MCF 10A (cell line): ENCODE data around the gene TNFRSF19. TPM values are rescaled to one million over a fixed set of nuclear protein-coding genes. Genes with fewer than 3 reads are reported as not detected.

Experiments used
- BruUV-seq: library from RNA; stranded (reverse); fragments of 400-500 nt; replicated peaks from 2 replicates; lab custom pipeline; 2021; lab: Mats Ljungman, UMichigan
- CTCF ChIA-PET: fragments of 300-600 bp; sonication (Branson Sonifier 250); formaldehyde crosslinking; extraction: SDS; loops from one replicate; lab custom pipeline; 2021; ENCODE audit warnings: antibody characterized with exemption, inconsistent platforms; lab: Yijun Ruan, JAX
- POLR2A ChIA-PET: fragments of 300-600, 350-650 bp; sonication (Branson Sonifier 250); formaldehyde crosslinking; extraction: SDS; loops from one replicate; lab custom pipeline; 2020; ENCODE audit warnings: antibody characterized with exemption, inconsistent platforms; lab: Yijun Ruan, JAX
- DNase-seq: peaks from one replicate; pipeline ENCODE4 v3.0.0-alpha.2; 2018; ENCODE audit not compliant: unreplicated experiment
- H3K27ac Mint-ChIP-seq: one replicate; pipeline ENCODE4 v1.8.0; 2022; ENCODE audit warnings: mild to moderate bottlenecking, low read depth, mixed read lengths; ENCODE audit not compliant: unreplicated experiment
- H3K27me3 Mint-ChIP-seq: one replicate; pipeline ENCODE4 v1.8.0; 2022; ENCODE audit warnings: mixed read lengths; ENCODE audit not compliant: insufficient read depth, unreplicated experiment
- H3K36me3 Mint-ChIP-seq: one replicate; pipeline ENCODE4 v1.8.0; 2022; ENCODE audit warnings: mild to moderate bottlenecking, moderate library complexity, mixed read lengths; ENCODE audit not compliant: insufficient read depth, unreplicated experiment
- H3K4me1 Mint-ChIP-seq: one replicate; pipeline ENCODE4 v1.8.0; 2022; ENCODE audit warnings: mixed read lengths; ENCODE audit not compliant: insufficient read depth, unreplicated experiment
- H3K4me3 Mint-ChIP-seq: one replicate; pipeline ENCODE4 v1.8.0; 2022; ENCODE audit warnings: mild to moderate bottlenecking, moderate library complexity, mixed read lengths; ENCODE audit not compliant: unreplicated experiment
- H3K9me3 Mint-ChIP-seq: one replicate; pipeline ENCODE4 v1.8.0; 2022; ENCODE audit warnings: mixed read lengths; ENCODE audit not compliant: unreplicated experiment
- CTCF ChIP-seq: fragments of 200-600 bp; IDR thresholded peaks from one replicate; pipeline ENCODE4 v1.8.0; 2022; ENCODE audit warnings: antibody characterized with exemption, mild to moderate bottlenecking; ENCODE audit not compliant: unreplicated experiment
- intact Hi-C: fragments of 100-400 bp; cut with micrococcal nuclease; formaldehyde crosslinking; loops from 2 replicates; pipeline ENCODE4 v1.14.1; 2022
- total RNA-seq: library from RNA; stranded (reverse); gene quantifications from 2 replicates; pipeline ENCODE4 v1.2.3, GENCODE V29; 2022

TNFRSF19 gene
- total RNA-seq, 1 experiment from 2014 or later = not detected

GRCh38 chr13:23550163-23550562, 20.0 kb upstream of the TNFRSF19 start:
- Mint-ChIP-seq H3K27ac (no peak overlapping the region), H3K27me3 (no peaks in the 10 kb centered on the region), H3K4me3 (no peak overlapping the region), H3K9me3 (no peaks in the 10 kb centered on the region), H3K4me1 (no peaks in the 10 kb centered on the region), H3K36me3 (no peaks in the 10 kb centered on the region)
- CTCF ChIA-PET = no interaction called here
- BruUV-seq = no TSS peak
- TF ChIP-seq CTCF = no peak
- no peak for DNase-seq
- intact Hi-C loops = no loop called here
- POLR2A ChIA-PET = no interaction called here

- no peak for DNase-seq
- Mint-ChIP-seq H3K27me3 (no peaks in the 10 kb centered on the region), H3K9me3 (no peaks in the 10 kb centered on the region), H3K27ac (no peak overlapping the region), H3K4me1 (no peaks in the 10 kb centered on the region), H3K4me3 (no peak overlapping the region), H3K36me3 (no peaks in the 10 kb centered on the region)
- intact Hi-C loops = no loop called here
- no TSS peak for BruUV-seq
- TF ChIP-seq CTCF = no peak
- POLR2A ChIA-PET = interaction anchor here (0.7 kb wide), 1 partner anchor 73 kb away, joined by 4 read pairs; no protein-coding TSS in a partner anchor
- CTCF ChIA-PET = interaction anchor here (1.1 kb wide), 1 partner anchor 8 kb away, joined by 3 read pairs; no protein-coding TSS in a partner anchor
Observed at GRCh38 chr13:23551213-23552008, 18.8 kb upstream of the TNFRSF19 start.

GRCh38 chr13:23552171-23552570, 18.0 kb upstream of the TNFRSF19 start:
- ChIA-PET POLR2A (interaction anchor here (0.7 kb wide), 2 partner anchors 40 to 115 kb away, joined by 3 read pairs; no protein-coding TSS in a partner anchor), CTCF (interaction anchor here (0.9 to 1.1 kb wide), 2 partner anchors 9 to 76 kb away, joined by 3 read pairs; no protein-coding TSS in a partner anchor)
- Mint-ChIP-seq H3K27ac (no peak overlapping the region), H3K9me3 (no peaks in the 10 kb centered on the region), H3K27me3 (no peaks in the 10 kb centered on the region), H3K36me3 (no peaks in the 10 kb centered on the region), H3K4me3 (no peak overlapping the region), H3K4me1 (no peaks in the 10 kb centered on the region)
- no TSS peak for BruUV-seq
- TF ChIP-seq CTCF = no peak
- intact Hi-C loops = no loop called here
- DNase-seq = no peak

GRCh38 chr13:23552661-23553060, 17.6 kb upstream of the TNFRSF19 start:
- POLR2A ChIA-PET = interaction anchor here (0.7 to 0.9 kb wide), 3 partner anchors 9 to 115 kb away, joined by 3 read pairs; no protein-coding TSS in a partner anchor
- Mint-ChIP-seq H3K9me3 (no peaks in the 10 kb centered on the region), H3K27ac (no peak overlapping the region), H3K27me3 (no peaks in the 10 kb centered on the region), H3K4me1 (no peaks in the 10 kb centered on the region), H3K36me3 (no peaks in the 10 kb centered on the region), H3K4me3 (no peak overlapping the region)
- no TSS peak for BruUV-seq
- TF ChIP-seq CTCF = no peak
- no peak for DNase-seq
- CTCF ChIA-PET = interaction anchor here (0.6 to 0.9 kb wide), 2 partner anchors 12 to 76 kb away, joined by 3 read pairs; no protein-coding TSS in a partner anchor
- intact Hi-C loops = no loop called here
